Heart right ventricle (tissue), 16 donors: ENCODE data around the gene CD8A. TPM values are rescaled to one million over a fixed set of nuclear protein-coding genes. Genes with fewer than 3 reads are reported as not detected.

Source experiments
- ATAC-seq, 8 donors: fragments of 200-7000 bp; cut with Tn5 transposase; one replicate each; pipeline ENCODE4 v1.9.1; 2020; ENCODE audit warnings: mild to moderate bottlenecking in 8 of 8, moderate library complexity in 8 of 8, moderate number of reproducible peaks in 1 of 8
- DNase-seq, 2 donors: peaks; one replicate each; pipeline ENCODE4 v3.0.0-alpha.2; 2020
- H3K27ac ChIP-seq, 10 donors: fragments of 200-600 bp; sonication (generic) in 2 of 10; one replicate each; pipeline versions ENCODE4 v1.5.0 to v1.8.0; 2020 to 2022; ENCODE audit warnings: mild to moderate bottlenecking in 3 of 10
- H3K27me3 ChIP-seq, 7 donors: fragments of 200-600 bp; one replicate each; pipeline ENCODE4 v1.8.0; 2021 to 2022; ENCODE audit warnings: mild to moderate bottlenecking in 2 of 7
- H3K36me3 ChIP-seq, 9 donors: fragments of 200-600 bp; sonication (generic) in 1 of 9; one replicate each; pipeline versions ENCODE4 v1.5.0 to v1.8.0; 2020 to 2022; ENCODE audit warnings: mild to moderate bottlenecking in 2 of 9
- H3K4me1 ChIP-seq, 9 donors: fragments of 200-600 bp; sonication (generic) in 1 of 9; one replicate each; pipeline versions ENCODE4 v1.5.0 to v1.8.0; 2020 to 2022; ENCODE audit warnings: mild to moderate bottlenecking in 4 of 9
- H3K4me3 ChIP-seq, 10 donors: fragments of 200-600 bp; sonication (generic) in 2 of 10; one replicate each; pipeline versions ENCODE4 v1.5.0 to v1.8.0; 2020 to 2022; ENCODE audit warnings: mild to moderate bottlenecking in 7 of 10, moderate library complexity in 2 of 10
- H3K9me3 ChIP-seq, 11 donors: fragments of 200-600 bp in 10 of 11; sonication (generic) in 2 of 11; one replicate each; pipeline versions ENCODE4 v1.5.0 to v1.8.0; 2013 to 2022; ENCODE audit warnings: mild to moderate bottlenecking in 2 of 11, control low read depth in 1 of 11, moderate library complexity in 1 of 11
- CTCF ChIP-seq, 9 donors: fragments of 200-600 bp; sonication (generic) in 2 of 9; IDR thresholded peaks; one replicate each; pipeline versions ENCODE4 v1.5.0 to v1.8.0; 2021 to 2022; ENCODE audit warnings: antibody characterized with exemption in 9 of 9, mild to moderate bottlenecking in 5 of 9, moderate library complexity in 1 of 9
- WGBS, 2 donors: extraction: QIAGEN DNeasy Blood & Tissue Kit; methylation state at CpG; one replicate each; pipeline ENCODE4 v1.1.7; 2013; ENCODE audit warnings: inconsistent platforms in 1 of 2; 5-methylcytosine and 5-hydroxymethylcytosine counted together
- intact Hi-C, 10 donors: fragments of 100-400 bp; cut with DNase I; formaldehyde crosslinking; loops; one replicate each; pipeline versions ENCODE4 v1.11.1 to v1.14.2; 2022
- polyA plus RNA-seq, 2 donors: library from polyadenylated mRNA; stranded (reverse); fragments of 200-250 nt; gene quantifications; one replicate each; pipeline ENCODE4 v1.2.3, GENCODE V29; 2013
- total RNA-seq, 10 donors: library from RNA; stranded (reverse); fragmentation: NEBNext Ultra II Directional in 3 of 10; extraction: Animal tissue kit (Norgen Biotek cat#: 25700) in 3 of 10; gene quantifications; one replicate each; pipeline versions ENCODE4 v1.2.1 to v1.2.4, GENCODE V29; 2021 to 2023
- donor health status: Arrhythmogenic right ventricular cardiomyopathy.
- donor health status: ischemic (EF 13 %, LVEDD 7.1; RV severe dilation, severe dysfunction).
- donor health status: healthy with polysubstance abuse.
- donor health status: DM: no; HTN: yes; CAD: no.
- donor health status: DM: no; HTN: no; CAD: no.
- donor health status: ischemic (EF 25% LVEDD 6.9; RV normal size, moderate dysfunction).
- donor health status: ischemic (EF 25% LVEDD 5.7; RV mildly dilated, moderate dysfunction).
- donor health status: healthy.
- donor health status: DM: yes; HTN: yes; CAD: no.
- donor health status: Ischemic cardiomyopathy.
- donor health status: ischemic (EF 35%, LVEDD 5.7; RV mildly dilated, moderate dysfunction).
- donor health status: nonischemic (EF 11% LVEDD 7.7; RV severe dilation, severe dysfunction).
- donor health status: DM: yes; HTN: yes; CAD: no.
- donor health status: PGD.
- donor health status: ischemic (EF 29% LVEDD 5.4; RV normal size, mild dysfunction).
- donor health status: nonischemic (EF 23%, LVEDD 6.1; RV moderate dilation, normal function).

Gene CD8A
- total and polyA plus RNA-seq, 12 donors = 0.19 to 11.8 (median 0.48) TPM; not detected in 1

- no peak for TF ChIP-seq CTCF (IDR thresholded peaks at IDR 0.05)
- peaks cover 0 to 68% (median 47%) of the 10 kb centered on the region in 7 donors for H3K27me3 ChIP-seq
- no peak for ATAC-seq
- WGBS, 2 donors = 24 to 33% methylated on average over 43 of the region's 43 CpGs
- DNase-seq = no peak
- peak overlapping the region in 1 of 10 donors; percentile 67 for H3K27ac ChIP-seq
- H3K9me3 ChIP-seq = no peaks in the 10 kb centered on the region
- intact Hi-C loops = loop anchor here in 1 of 10 donors (5.0 kb wide), 1 partner anchor 42 kb away; no protein-coding TSS in a partner anchor
- H3K4me1 ChIP-seq = peaks cover 2 to 30% (median 19%) of the 10 kb centered on the region in 9 donors
- H3K36me3 ChIP-seq = no peaks in the 10 kb centered on the region
- peak overlapping the region in 1 of 10 donors; percentile 56 for H3K4me3 ChIP-seq
Measured at GRCh38 chr2:86809481-86810121, 18.9 kb upstream of the CD8A start.

- Histone ChIP-seq H3K27me3 (peaks cover 0 to 59% (median 45%) of the 10 kb centered on the region in 7 donors), H3K4me1 (peaks cover 2 to 30% (median 19%) of the 10 kb centered on the region in 9 donors), H3K9me3 (no peaks in the 10 kb centered on the region), H3K36me3 (no peaks in the 10 kb centered on the region), H3K27ac (peak overlapping the region in 1 of 10 donors; percentile 67), H3K4me3 (peak overlapping the region in 9 of 10 donors; percentile 26 to 56 (median 52))
- DNase-seq (peak; percentile 84 to 86), ATAC-seq (peak; percentile 92 to 97 (median 96))
- 9 to 10% methylated on average over 36 of the region's 36 CpGs for WGBS, 2 donors
- peak; percentile 80 to 94 (median 89) for TF ChIP-seq CTCF (IDR thresholded peaks at IDR 0.05)
- intact Hi-C loops = loop anchor here in 1 of 10 donors (5.0 kb wide), 1 partner anchor 41 kb away; no protein-coding TSS in a partner anchor
Measured at GRCh38 chr2:86808315-86809161, 17.8 kb upstream of the CD8A start.

GRCh38 chr2:86807468-86808275 is 17.0 kb upstream of the CD8A start:
- H3K36me3 ChIP-seq = no peaks in the 10 kb centered on the region
- peaks cover 0 to 52% (median 40%) of the 10 kb centered on the region in 7 donors for H3K27me3 ChIP-seq
- ATAC-seq (peak; percentile 59 to 83 (median 68)), DNase-seq (peak in 1 of 2 donors; percentile 33)
- peak overlapping the region; percentile 26 to 56 (median 52) for H3K4me3 ChIP-seq
- intact Hi-C loops = loop anchor here in 1 of 10 donors (5.0 kb wide), 1 partner anchor 40 kb away; no protein-coding TSS in a partner anchor
- H3K27ac ChIP-seq = peak overlapping the region in 1 of 10 donors; percentile 67
- H3K4me1 ChIP-seq = peaks cover 2 to 30% (median 19%) of the 10 kb centered on the region in 9 donors
- TF ChIP-seq CTCF (IDR thresholded peaks at IDR 0.05) = no peak
- H3K9me3 ChIP-seq = no peaks in the 10 kb centered on the region
- WGBS, 2 donors = 1 to 2% methylated on average over 51 of the region's 51 CpGs
